8988T (cell line): Measurements from ENCODE around the gene KCNA2.
A peak's percentile ranks its signal among the peaks of the same experiment; 100 is the strongest.

Source experiments
- DNase-seq: peaks from one replicate; pipeline ENCODE4 v3.0.0; 2011

KCNA2 gene

DNA sequence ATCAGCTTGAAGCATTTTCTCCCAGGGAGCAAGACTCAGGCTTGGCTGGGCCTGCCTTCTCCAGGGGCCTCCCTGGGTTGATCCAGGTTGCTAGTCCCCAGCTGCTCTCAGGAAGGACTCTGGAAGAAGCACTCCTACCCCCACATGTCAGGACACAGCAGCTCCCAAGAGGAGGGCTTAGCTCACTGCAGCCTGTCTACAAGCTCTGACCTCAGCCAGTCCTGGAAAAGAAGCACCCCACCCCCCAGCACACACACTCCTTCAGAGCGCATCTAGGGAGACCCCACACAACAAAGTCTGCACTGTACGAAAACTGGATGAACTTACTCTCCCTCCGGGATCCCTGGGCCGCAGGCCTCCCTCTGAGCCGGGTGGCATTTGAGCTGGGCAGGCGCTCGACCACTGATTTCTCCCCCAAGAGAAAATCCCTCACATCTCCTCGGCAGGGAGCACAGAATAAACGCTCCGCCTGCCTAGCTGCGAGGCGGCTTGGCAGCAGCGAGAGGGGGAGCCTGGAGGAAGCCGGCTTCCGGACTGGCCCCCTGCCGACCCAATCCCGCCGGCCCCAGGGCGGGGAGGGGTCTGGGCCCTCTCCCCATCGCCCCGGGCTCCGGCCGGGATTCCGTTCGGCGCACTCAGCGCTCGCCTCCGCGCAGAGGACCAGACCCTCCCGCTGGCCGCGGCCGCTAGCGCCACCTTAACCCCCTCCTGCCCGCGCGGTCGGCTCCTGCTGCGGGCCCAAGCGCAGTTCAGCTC is at the start of gene KCNA2:
Gene KCNA2, minus strand, starts transcription at position 458 of the 756 bp plus-strand sequence. CDS start 1,576 bp downstream, outside the sequence.
- no peak for DNase-seq

DNA sequence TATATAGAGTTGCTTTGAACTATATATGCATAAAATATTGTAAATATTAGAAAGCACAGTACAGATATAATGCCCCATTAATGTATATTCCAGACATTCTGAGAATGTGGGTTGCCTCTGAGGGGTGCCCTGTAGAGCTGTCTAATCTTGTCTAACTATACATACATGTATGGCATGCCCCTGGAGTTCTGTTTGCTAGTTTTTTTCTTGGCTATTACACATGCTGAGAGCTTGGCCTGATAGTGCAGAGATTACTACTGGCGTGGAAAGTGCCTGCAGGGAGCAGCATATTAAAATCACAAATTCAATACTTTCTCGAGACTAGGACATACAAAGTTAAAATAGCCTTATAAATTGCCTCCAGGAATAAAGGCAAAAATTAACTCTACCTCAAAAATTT is 44.5 kb upstream of the KCNA2 start:
- no peak for DNase-seq

DNA sequence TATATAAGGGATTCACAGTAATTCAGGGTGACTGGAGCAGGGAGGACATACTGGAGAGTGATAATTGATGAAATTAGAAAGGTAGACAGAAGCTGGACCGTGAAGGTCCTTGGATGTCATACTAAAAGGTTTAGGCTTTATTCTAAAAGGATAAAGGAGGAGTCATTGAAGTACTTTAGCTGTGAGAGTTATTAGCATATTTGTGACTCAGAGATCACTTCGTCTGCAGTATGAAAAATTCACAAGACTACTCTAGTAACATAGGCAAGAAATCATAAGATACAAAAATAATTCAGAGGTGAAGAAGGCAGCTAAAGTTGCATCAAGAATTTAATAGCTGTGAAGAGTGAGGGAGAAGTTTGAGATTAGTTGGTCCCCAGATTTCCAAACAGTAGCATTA is 42.3 kb upstream of the KCNA2 start:
- no peak for DNase-seq

DNA sequence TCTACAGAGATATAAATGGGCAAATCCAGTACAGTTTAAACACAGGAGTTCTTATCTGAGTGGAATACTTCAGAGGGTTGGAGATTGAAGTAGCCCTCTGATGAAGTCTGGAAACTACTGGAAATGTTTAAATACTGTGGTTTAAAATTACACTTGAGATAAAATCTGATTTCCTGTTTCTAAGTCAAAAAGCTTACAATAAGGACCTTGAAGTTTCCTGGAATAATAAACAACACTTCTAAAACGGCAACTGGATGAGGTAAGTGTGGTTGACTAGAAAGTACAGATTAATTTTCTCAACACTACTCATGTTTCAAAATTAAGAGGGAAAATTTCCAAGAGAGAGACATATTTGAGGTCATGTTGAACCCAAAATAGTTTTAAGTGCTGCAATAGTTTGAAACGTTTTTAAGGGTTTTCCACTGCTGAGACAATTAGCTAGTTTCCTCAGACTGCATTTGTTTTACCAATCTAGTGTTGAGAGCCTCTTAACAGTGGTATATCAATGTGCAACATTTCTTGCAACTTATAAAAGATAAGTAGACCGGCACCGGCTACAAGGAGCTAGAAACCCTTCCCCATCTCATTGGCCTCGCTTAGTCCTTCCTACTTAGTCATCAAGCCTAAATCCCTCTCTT is 41.2 kb upstream of the KCNA2 start:
- DNase-seq = no peak

DNA sequence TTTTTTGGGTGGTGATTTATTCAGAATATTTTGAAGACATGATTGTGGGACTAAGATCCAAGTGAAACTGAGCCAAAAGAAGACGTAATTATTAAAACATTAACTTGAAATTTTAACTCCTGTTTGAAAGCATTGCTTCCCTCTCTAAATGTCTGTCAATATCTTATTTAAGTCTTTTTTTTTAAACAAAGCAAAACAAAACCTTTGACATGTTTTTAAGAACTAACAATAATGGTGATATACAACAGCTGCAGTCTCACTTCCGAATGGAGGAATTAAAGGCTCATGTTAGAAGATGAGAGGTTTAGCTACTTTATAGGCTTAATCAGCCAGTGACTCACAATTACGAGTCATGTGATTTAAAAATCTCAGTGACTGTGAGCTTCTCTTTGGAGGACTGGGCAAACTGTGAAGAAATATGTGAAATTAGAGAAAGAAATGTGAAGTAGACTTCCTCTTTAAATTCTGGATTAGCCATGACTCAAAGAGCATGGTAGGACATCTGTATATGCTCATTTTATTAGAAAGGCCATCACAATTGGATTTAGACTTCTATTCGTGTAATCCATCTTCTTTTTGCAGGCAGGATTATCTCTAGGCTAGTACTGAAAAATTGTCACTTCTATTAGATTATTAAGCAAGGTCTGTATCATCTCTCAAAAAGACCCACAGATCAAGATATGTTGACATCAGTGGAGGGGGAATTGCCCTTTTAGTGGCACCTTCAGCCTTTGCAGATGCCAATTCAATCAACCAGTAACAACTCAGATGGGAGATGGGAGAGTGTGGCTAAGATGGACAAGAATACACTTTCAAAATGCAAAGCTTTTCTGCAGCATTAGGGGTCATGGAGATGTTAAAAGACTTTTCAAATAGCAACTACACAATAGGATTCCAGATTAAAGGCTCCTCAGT is 39.9 kb upstream of the KCNA2 start:
- DNase-seq = no peak

DNA sequence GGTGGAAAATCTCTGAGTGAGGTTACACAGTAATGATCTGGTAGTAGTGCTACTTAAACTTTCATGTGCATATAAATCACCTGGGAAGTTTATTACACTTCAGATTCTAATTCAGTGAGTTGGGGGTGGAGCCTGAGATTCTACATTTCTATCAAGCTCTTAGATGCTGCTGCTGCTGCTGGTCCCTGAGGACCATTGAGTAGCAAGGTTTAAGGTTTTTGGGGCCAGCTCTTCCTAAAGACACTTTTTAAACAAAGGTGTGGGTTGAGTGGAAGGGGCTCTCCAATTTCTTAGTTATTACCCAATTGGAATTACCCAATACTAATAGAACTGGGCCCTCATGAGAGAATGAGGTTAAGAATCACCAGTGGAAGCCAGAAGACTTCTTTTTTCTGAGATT is 39.1 kb upstream of the KCNA2 start:
- DNase-seq = no peak

DNA sequence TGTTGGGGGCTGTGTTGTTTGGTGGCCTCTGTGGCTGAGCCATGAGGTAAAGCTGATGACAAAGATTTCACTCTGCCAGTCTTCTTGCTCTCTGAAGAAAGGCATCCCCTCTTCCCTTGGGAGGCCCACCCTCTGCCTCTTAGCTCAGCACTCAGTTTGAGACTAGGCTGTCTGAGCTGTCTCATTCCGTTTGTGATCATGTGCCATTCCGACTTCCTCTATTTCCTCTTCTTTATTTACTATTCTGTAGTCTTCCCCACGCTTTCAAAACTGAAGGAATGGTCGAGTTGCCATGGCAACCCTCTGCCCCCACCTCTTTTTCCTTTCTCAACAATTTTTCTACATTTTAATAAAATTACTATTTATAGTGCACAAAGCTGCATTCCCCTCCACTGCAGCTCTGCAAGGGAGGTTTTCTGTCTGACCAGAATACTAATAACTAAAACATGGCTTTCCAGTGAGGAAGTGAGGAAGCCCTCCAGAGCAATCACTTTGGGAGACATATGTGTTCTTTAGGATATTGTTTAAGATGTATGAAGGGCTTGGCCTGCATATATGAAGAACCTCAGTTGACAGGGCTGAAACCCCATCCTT is 37.8 kb upstream of the KCNA2 start:
- no peak for DNase-seq

DNA sequence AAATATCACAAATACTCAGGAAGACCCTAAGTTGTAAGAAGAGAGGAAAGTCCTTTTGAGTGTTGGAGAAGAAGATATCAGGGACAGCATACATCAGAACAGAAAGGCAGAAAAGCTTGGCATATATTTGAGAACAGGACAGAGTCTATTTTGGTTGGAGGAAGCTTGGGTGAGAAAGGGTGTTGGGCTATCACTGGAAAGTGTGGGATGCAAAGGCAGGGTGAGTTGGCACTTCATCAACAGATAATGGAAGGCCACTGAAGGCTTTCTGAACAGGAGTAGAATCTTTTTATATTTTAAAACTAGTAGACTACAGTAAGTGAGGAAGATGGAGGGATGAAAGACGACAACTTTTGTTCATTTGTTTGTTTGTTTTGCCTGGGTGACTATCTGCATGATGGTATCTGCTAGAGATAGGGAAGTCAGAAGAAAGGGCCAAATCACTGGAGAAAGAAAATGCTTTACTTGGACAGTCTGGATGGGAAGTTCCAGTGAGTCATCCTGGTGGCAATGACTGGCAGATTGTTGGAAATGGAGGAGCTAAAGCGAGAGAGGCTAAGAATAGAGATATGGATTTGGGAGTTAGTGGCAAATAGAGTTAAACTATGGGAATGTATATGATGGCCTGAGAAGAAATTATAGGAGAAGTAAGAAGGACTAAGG is 33.7 kb upstream of the KCNA2 start:
- no peak for DNase-seq

DNA sequence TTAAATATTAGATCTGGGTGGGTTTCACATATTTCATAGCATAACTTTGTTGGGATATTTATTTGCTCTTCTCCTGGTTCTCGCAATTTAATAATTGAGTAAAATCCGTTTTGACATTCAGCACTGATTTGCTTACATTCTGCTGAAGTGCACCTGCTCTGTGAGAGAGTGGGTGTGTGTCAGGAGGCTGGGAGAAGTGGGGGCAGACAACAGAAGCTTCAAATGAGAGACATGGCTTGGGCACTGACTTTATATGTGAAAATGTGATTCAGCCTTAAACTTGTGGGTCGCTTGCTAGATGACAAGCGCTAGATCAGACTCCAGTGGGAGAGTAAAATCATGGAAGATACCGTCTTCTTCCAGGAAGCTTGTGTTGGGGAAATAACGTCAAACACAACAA is 32.4 kb upstream of the KCNA2 start:
- DNase-seq = no peak

DNA sequence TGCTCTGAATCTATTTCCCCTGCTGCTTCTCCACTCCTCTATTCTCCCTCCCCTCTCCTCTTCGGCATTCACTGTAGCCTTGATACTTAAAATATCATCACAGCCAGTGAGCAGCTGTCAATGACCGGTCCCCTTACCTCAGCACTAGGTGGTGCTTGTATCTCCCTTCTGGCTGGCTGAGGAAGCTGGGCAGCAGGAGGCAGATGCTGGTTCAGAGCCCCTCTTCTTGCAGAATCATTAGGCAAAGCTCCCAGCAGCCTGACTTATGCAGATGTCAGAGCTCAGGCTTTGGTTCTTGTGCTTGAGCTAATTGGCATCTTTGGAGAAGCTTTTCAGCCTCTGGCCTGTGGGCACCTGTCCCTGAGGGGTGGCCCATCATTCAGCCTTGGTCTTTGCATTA is 31.9 kb upstream of the KCNA2 start:
- no peak for DNase-seq

DNA sequence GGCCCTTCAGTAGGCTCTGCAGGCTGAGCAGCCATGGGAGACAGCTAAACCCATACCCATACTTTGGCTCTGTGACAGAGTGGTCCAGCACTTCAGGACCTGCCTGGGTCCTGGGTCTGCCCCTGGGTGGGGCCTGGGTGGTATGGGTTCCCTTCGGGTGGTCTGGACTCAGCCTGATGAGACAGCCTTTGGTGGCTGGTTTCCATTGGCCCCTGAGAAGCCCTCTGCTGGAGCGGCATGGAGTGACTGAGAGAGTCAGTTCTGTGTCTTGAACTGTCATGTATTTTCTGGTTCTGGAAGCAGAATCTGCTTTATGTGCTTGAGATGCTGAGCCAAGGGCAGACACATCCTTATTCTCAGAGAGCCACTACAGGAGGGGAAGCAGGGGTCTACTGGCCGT is 31.3 kb upstream of the KCNA2 start:
- DNase-seq = no peak

DNA sequence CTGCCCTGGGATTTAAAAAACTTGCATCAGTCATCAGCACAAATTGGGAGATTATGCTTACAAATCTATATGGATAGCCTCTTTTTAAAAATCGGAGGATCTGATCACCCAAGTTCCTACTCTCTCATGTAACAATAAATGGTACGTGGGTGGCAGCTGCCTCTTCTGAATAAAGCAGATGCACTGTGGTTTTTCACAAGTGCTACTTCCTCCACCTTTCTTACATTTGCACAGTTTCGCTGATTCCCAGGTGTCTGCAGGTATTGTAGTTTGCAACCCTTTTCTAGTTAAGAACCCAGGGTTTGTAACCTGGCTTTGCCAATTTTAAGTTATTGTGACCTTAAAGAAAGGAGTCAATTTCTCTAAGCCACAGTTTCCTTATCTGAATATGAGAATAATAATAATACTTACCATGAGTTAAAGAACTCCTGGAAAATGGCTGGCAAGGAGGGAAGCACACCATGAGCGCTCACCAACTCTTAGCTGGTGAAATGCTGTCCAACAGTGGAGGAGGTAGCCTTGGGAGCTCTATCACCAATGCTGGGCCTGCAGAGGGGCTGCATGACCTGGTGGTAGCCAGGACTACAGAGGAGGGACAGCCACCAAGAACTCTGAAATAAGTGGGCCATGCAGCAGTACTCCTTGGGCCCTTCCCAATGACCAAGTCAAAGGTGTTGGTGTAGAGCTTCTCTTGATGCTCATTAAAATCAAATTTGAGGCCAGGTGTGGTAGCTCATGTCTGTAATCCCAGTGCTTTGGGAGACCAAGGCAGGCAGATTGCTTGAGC is 30.2 kb upstream of the KCNA2 start:
- no peak for DNase-seq

DNA sequence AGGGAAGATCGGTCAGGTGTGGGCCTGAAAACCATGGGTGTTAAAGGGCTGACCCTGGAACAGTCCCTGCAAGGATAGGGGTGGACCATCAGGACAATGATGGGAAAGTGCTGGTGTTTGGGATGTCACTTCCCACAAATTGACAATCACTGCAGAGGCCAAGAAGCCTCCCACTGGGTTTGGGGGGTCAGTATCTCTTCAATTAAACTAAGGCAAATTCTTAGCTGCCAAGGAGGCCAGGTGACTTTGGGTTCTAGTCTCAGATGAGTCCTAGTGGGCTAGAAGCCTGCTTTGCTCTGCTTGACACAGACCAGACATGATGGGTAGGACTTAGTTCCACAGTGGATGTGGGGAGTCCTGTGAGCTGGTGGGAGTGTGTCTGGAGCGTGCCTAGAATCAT is 29.3 kb upstream of the KCNA2 start:
- DNase-seq = no peak

DNA sequence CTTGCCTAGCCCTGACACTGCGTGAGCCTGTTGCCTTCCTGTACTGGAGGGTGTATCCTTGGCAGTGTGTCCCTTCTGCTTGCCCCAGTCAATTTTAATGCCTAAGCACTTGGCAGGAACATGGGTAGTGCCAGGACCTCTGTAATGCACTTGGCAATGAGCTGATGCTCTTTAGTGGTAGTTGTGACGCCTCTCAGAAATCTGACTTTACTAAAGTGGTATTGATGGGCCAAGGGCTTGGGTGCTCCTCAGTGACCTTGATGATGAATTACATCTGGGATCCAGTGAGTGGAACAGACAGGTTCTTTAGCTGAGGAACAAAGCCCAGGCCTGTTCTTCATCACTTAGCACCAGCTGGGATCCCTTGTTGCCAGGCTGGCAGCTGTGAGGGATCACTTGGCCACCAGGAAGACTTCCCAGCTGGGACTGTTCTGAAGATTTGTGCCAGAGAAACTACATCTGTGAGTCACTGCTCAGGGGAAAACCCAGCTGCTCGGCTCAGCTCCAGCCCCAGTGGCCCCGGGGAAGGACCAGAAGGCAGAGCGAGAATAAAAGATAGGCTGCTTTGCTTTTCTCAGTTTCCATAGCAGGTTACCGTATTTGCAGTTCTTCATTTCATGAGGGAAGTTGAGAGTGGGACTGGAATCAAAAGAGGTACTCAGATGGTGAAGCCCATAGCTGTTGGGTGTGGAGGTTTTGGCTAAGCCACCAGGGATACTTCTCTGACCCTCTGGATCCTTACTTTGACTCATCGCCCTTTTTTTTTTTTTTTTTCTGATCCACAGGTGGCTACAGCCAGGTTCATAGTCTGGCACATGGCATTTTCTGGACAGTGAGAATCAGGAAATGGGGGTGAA is 28.5 kb upstream of the KCNA2 start:
- no peak for DNase-seq

DNA sequence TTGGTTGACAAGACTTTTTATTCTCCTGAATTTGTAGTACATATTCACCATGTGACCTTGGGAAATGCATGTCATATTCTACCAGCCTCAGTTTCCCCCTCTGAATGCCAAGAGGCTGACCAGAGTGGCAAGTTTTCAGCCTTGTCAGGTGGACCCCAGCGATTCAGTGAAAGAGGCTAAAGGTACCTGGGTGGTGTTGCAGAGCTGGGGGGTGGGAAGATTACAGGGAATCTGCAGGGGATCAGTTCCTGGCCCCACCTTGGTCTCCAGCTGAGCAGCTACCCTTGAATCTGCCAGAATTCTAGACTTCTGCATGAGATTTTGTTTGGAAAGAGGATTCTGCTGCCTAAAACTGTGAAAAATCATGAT is 27.9 kb upstream of the KCNA2 start:
- no peak for DNase-seq

DNA sequence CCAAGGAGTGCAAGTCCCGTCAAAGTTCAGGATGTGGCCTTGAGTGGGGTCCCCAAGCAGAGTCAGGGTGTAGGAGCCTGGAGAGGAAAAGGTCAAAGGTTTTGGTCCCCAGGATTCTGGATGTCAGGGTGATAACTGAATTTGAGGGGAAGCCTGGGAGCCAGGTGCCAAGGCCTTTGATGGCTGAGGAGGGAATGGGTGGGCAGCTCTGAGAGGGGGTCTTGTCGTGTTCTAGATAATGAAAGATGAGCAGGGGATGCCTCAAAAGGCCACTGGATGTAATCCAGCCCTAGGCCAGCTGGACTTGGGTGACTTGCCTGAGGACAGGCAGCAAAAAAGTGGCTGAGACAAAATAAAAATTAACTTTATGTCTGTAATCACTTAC is 27.5 kb upstream of the KCNA2 start:
- DNase-seq = no peak

DNA sequence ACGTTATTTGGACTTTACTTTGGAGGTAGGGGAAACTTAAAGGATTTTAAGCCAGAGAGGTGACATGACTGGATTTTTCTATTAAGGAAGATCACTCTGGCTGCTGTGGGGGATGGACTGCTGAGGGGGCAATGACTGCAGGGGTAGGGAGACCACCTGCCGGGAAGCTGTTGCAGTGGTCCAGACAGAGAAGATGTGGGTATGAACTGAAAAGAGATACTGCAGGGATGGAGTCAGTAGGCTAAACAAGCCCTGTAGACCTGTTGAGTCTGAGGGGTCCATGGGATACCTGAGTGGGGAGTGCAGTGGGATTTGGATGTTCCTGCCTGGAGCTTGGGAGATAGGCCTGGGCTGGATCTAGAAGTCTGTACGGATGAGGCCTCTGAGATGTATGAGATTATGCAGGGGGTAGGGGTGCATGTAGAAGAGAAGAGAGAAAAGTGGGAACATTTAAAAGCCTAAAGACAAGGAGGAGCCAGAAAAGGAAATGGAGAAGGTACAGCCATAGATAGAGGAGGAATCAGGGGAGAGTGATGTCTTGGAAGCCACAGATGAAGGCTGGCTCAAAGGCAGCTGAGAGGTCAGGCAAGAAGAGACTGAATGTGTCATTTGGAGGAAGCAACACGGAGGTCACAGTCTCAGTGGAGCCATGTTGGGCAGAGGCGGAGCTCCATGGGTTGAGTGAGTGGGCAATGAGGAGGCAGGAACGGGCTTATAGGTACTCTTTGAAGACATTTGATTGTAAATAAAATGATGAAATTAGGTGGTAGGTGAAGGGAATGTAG is 25.9 kb upstream of the KCNA2 start:
- no peak for DNase-seq

DNA sequence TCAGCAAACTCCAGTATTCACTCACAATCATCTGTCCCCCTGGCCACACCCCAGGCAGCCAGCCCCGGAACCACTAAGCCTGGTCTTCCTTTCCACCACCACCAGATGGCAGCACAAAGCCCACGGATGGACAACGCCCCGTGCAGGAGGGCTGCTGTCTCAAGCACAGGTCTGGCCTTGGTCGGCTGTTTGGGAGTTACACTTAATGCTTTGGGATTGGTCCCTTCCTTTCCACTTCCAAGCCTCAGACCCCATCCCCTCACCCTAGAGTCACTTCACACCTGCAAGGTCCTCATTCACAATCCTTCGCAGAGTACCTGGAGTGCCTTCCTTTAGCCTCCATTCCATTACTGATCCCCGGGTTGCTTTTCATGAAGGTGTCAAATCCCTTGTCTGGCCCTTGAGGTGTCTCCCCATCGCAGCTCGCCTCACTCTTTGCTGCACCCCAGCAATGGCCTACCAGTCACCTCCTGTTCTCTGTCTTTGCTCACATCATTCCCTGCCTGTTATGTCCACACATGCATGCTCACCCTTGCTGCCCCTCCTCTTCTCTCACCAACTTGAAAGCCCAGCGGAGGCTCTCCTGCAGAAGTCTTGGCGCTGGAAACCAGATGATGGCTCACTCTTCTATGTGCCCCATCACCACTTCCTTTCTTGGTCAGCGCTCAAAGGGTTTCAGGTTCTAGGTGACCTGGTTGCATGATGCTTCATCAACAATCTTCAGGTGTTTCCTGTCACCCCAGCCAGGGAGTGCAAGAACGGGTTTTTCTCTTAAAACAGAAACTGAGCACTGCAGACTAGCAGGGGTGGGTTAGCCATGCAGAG is 24.9 kb upstream of the KCNA2 start:
- peak; percentile 49 for DNase-seq
